GM10266 (cell line): ENCODE data around the gene HTRA3.

Experiments used
- DNase-seq: peaks from one replicate; pipeline ENCODE4 v3.0.0; 2012; ENCODE audit errors: extremely low spot score
- TF ChIP-seq, protein P1 (sequence below): IDR thresholded peaks from 2 replicates; pipeline ENCODE4 v1.5.1; 2012; ENCODE audit warnings: mild to moderate bottlenecking, low read depth; ENCODE audit not compliant: control insufficient read depth, insufficient read depth; ENCODE audit errors: missing control alignments

HTRA3 gene

DNA sequence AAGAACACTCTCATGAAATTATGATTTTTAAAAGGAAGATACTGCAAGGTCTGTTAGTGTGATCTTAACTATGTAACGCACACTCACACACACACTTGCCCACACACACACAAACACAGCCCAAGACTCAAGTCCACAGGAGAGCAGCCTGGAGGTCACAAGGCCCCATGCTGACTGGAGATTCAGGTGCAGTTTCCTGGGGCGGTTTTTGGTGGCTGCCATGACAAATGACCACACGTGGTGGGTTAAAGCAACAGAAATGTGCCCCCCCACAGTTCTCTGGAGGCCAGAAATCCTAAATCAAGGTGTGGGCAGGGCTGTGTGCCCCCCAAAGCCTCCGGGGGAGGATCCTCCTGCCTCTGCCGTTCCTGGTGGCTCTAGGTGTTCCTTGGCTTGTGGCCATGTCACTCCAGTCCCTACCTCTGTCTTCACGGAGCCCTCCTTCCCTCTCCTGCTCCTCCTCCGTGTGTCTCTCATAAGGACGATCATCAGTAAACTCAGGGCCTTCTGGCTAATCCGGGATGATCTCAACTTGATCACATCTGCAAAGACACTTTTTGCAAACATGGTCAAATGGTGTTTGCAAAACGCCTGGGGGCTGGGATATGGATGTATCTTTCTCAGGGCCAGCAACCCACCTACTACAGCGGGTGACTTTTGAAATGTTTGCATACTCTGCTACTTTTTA is 9.7 kb upstream of the HTRA3 start:
- no peak for DNase-seq
- TF ChIP-seq, protein P1, sequence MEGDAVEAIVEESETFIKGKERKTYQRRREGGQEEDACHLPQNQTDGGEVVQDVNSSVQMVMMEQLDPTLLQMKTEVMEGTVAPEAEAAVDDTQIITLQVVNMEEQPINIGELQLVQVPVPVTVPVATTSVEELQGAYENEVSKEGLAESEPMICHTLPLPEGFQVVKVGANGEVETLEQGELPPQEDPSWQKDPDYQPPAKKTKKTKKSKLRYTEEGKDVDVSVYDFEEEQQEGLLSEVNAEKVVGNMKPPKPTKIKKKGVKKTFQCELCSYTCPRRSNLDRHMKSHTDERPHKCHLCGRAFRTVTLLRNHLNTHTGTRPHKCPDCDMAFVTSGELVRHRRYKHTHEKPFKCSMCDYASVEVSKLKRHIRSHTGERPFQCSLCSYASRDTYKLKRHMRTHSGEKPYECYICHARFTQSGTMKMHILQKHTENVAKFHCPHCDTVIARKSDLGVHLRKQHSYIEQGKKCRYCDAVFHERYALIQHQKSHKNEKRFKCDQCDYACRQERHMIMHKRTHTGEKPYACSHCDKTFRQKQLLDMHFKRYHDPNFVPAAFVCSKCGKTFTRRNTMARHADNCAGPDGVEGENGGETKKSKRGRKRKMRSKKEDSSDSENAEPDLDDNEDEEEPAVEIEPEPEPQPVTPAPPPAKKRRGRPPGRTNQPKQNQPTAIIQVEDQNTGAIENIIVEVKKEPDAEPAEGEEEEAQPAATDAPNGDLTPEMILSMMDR: no peak

- no peak for DNase-seq
- TF ChIP-seq, protein P1: no peak
These were observed 8.9 kb upstream of the HTRA3 start for GRCh38 chr4:8260656-8261111.

DNA sequence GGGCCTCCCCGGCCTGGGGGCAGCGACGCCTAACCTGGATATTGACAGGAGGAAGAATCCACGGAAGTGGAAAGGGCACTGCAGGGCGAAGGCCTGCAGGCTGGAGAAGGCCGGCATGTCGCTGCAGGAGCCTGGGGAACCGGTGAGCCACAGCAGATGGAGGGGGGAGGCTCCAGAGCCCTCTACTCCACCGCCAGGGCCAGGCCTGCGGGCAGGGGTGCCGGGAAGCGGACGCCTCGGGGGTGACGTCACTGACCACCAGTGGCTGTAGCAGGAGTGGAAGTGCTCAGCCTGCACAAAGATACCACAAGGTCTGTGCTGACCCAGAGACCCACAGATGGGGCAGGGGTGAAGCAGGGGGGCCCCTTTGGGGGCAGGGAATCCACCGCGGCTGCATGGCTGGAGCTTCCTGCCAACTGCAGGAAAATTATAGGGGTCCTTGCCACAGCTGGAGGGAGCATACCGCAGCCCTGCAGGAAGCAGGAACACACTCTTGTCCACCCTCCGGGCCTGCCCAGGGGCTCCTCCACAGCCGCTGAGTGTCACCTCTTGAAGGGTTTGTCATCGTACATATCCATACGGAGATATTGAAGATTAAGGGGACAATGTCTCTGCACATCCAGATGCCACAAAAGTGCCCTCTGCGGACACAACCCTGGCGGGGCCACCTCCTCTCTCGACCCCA is 7.6 kb upstream of the HTRA3 start:
- no peak for DNase-seq
- TF ChIP-seq, protein P1: no peak

GRCh38 chr4:8262637-8263322 is 6.8 kb upstream of the HTRA3 start:
- TF ChIP-seq, protein P1: no peak
- no peak for DNase-seq

DNA sequence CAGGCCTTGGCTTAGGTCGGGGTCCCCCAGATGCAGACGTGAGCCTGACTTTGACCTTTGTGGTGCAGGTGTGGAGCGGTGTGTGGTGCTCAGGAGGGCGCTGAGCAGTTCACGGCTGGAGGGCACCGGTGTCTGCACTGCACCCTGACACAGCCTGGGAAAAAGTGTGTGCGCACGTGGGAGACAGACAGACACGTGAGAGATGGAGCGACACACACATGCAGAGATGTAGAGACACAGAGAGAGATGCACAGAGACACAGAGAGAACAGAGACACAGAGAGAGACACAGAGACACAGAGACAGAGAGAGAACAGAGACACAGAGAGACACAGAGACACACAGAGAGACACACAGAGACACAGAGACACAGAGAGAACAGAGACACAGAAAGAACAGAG is 6.2 kb upstream of the HTRA3 start:
- no peak for DNase-seq
- TF ChIP-seq, protein P1: no peak

DNA sequence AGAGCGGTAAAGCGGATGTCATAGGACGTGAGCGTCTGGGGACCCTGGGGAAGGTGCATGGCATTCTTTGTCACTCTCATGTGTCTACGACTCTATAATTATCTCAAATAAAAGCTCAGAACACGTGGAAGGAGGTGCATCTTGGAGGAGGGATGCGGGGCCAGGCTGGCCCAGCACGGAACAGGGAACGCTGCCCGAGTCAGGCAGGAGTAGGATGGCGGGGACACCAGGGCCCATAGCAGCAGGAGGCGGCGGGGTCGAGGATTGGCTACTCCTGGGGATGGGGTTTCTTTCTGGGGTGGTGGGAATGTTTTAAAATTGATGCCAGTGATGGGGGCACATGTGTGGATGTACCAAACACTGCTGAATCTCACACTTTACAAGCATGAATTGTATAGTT is 5.4 kb upstream of the HTRA3 start:
- TF ChIP-seq, protein P1: no peak
- DNase-seq: no peak
